ENCODE data around the gene LSMEM2. TPM values are rescaled to one million over a fixed set of nuclear protein-coding genes. Genes with fewer than 3 reads are reported as not detected.
"Not testable (repeated sequence)": the region's sequence is repeated elsewhere in the genome, so short reads cannot be mapped to it uniquely, and the experiment has no call there.

Gene LSMEM2
- total and polyA plus RNA-seq, 11 donors, result 1.3 to 68.3 (median 29.7) TPM

- peaks cover 0 to 38% (median 6%) of the 10 kb centered on the region in 9 donors for H3K27me3 ChIP-seq
- no peaks in the 10 kb centered on the region for H3K9me3 ChIP-seq
- H3K4me3 ChIP-seq, result no peak overlapping the region
- DNase-seq (no peak), ATAC-seq (no peak)
- WGBS, 4 donors, result 51 to 60% (median 54%) methylated on average over 60 to 79 of the region's 79 CpGs
- intact Hi-C loops (cut with DNase I), result loop anchor here in 6 of 10 donors (2.0 to 10.0 kb wide), 5 partner anchors 47 to 151 kb away; partner anchors contain the start of genes HYAL2 (in 3 of the 6) and TUSC2 (in 2 of the 6)
- TF ChIP-seq POLR2A (IDR thresholded peaks at IDR 0.05), result no peak
- no peak for TF ChIP-seq CTCF (IDR thresholded peaks at IDR 0.05)
- H3K4me1 ChIP-seq, result peaks cover 0 to 56% (median 25%) of the 10 kb centered on the region in 12 donors
- no peaks in the 10 kb centered on the region for H3K36me3 ChIP-seq
- H3K27ac ChIP-seq, result no peak overlapping the region
These were observed 2.7 kb upstream of the LSMEM2 start for GRCh38 chr3:50275996-50276761.

DNA sequence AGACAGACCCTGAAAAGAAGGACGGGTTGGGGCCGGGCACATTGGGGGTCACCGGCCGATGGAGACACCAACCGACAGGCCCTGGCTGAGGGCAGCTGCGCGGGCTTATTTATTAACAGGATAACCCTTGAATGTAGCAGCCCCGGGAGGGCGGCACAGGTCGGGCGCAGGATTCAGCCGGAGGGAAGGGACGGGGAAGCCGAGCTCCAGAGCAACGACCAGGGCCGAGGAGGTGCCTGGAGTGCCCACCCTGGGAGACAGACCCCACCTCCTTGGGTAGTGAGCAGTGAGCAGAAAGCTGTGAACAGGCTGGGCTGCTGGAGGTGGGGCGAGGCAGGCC lies 2.2 kb upstream of the LSMEM2 start:
- Histone ChIP-seq H3K27ac (no peak overlapping the region), H3K4me3 (no peak overlapping the region), H3K27me3 (peaks cover 0 to 38% (median 6%) of the 10 kb centered on the region in 9 donors), H3K36me3 (no peaks in the 10 kb centered on the region), H3K9me3 (no peaks in the 10 kb centered on the region), H3K4me1 (peaks cover 0 to 59% (median 25%) of the 10 kb centered on the region in 12 donors)
- no peak for DNase-seq
- 83 to 92% (median 87%) methylated on average over 16 to 17 of the region's 17 CpGs for WGBS, 4 donors
- intact Hi-C loops (cut with DNase I), result loop anchor here in 4 of 10 donors (10.0 kb wide), 2 partner anchors 48 to 152 kb away; partner anchors contain the start of genes HYAL2 (in 2 of the 4) and TUSC2 (in 2 of the 4)
- TF ChIP-seq POLR2A (IDR thresholded peaks at IDR 0.05) (no peak), CTCF (IDR thresholded peaks at IDR 0.05) (no peak)
- ATAC-seq, result no peak

DNA sequence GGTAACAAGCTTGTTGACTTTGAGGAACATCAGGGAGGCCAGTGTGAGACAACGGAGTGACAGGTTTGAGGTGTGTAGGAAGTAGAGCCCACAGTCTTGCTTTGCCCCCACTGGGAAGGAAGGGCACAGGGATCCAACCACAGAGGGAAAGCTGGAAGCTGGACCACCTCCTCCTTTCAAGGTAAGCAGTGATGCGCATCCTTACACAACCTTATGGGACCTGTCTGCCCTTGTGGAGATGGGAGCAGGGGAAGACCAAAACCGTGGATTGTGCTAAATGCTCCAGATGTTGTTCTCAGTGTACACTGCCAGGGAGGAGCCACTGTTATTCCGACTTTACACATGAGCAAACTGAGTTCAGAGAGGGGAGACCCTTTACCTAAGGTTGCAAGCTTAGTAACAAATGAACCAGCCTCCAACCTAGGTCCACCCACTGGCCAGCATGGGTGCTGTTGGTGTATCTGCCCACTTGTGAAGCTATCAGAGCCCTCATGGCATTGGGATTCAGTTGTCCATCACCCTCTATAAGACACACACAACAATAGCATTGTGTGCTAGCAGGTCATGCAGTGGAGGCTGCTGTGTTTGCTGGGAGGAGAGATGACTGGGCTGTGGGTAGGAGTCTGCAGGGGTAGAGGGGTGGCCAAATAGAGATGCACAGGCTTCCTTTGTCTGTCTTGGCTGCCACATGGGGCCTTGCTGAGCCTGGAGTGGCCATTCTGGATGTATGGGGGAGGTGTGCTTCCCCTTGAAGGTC lies 586 bp upstream of the LSMEM2 start:
- DNase-seq (no peak), ATAC-seq (peak in 3 of 4 donors; percentile 4 to 16 (median 4))
- Histone ChIP-seq H3K4me1 (peaks cover 0 to 52% (median 21%) of the 10 kb centered on the region in 12 donors), H3K4me3 (no peak overlapping the region), H3K27ac (peak overlapping the region; percentile 36 to 94 (median 84)), H3K36me3 (no peaks in the 10 kb centered on the region), H3K9me3 (no peaks in the 10 kb centered on the region), H3K27me3 (peaks cover 0 to 38% (median 6%) of the 10 kb centered on the region in 9 donors)
- intact Hi-C loops (cut with DNase I), result loop anchor here in 4 of 10 donors (10.0 kb wide), 2 partner anchors 46 to 154 kb away; partner anchors contain the start of genes HYAL2 (in 2 of the 4) and TUSC2 (in 2 of the 4)
- TF ChIP-seq POLR2A (IDR thresholded peaks at IDR 0.05), result no peak
- 79 to 85% (median 81%) methylated on average over 3 to 4 of the region's 4 CpGs for WGBS, 4 donors

DNA sequence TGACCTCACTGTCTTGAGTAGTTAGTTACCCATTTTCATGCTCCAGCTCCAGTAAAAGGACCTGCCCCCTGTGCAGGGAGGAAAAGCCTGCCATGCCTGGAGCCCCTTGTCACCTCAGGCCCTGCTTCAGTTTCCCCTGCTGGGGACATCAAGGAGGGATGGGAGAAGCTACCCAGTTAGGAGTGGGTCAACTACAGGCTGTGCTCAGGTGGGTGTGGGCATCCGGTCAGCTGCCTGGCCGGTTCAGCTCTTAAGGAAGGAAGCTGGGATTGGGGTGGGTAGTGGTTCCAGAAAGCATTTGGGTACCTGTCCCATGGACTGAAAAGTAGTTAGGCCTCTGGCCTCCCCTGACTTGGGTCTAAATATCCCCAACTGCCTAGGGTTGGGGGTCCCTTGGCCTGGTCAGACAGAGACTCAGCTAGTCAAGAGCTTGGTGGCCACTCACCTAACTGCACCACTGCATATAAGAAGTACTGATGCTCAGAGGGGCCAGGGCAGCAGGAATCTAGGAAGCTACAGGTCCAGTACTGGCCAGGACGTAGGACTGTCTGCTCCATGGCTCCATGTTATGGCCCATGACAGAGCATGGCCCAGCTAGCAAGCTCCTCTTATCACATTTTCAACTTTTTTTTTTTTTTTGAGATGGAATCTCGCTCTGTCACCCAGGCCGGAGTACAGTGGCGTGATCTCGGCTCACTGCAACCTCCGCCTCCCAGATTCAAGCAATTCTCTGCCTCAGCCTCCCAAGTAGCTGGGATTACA lies 549 bp downstream of the LSMEM2 start:
- TF ChIP-seq POLR2A (IDR thresholded peaks at IDR 0.05) (no peak), CTCF (IDR thresholded peaks at IDR 0.05) (no peak)
- Histone ChIP-seq H3K9me3 (no peaks in the 10 kb centered on the region), H3K27me3 (peaks cover 0 to 27% (median 5%) of the 10 kb centered on the region in 9 donors), H3K36me3 (no peaks in the 10 kb centered on the region), H3K4me1 (peaks cover 0 to 41% (median 14%) of the 10 kb centered on the region in 12 donors), H3K27ac (peak overlapping the region; percentile 36 to 94 (median 84)), H3K4me3 (peak overlapping the region in 11 of 12 donors; percentile 9 to 53 (median 43))
- ATAC-seq (peak; percentile 18 to 55 (median 21)), DNase-seq (no peak)
- 57 to 70% (median 63%) methylated on average over 8 of the region's 8 CpGs for WGBS, 4 donors
- intact Hi-C loops (cut with DNase I), result loop anchor here in 4 of 10 donors (10.0 kb wide), 2 partner anchors 45 to 155 kb away; partner anchors contain the start of genes HYAL2 (in 2 of the 4) and TUSC2 (in 2 of the 4)

GRCh38 chr3:50284121-50284520 lies 5.2 kb downstream of the LSMEM2 start:
- WGBS, 4 donors, result 86 to 95% (median 89%) methylated on average over 6 of the region's 6 CpGs
- not testable (repeated sequence) for H3K27me3 ChIP-seq

More at GRCh38 chr3:50284121-50284520, 5.2 kb downstream of the LSMEM2 start:
- Histone ChIP-seq H3K36me3 (peaks cover 0 to 30% (median 21%) of the 10 kb centered on the region in 9 donors), H3K4me1 (peaks cover 0 to 50% (median 19%) of the 10 kb centered on the region in 12 donors)
- H3K27ac ChIP-seq; H3K4me3 ChIP-seq; ATAC-seq; H3K9me3 ChIP-seq; intact Hi-C loops (cut with DNase I); DNase-seq: not testable (repeated sequence)
